Trophoblast cell (in vitro differentiated cells and primary cell): ENCODE data around the gene NEK2.
A peak's percentile ranks its signal among the peaks of the same experiment; 100 is the strongest.

Source experiments
- DNase-seq, 2 donors: peaks; one replicate each; pipeline ENCODE4 v3.0.0-alpha.2; 2016
- H2AFZ ChIP-seq: 2 replicates; pipeline ENCODE4 v1.6.1; 2013; ENCODE audit warnings: low read length, moderate library complexity, mild to moderate bottlenecking; ENCODE audit not compliant: insufficient read depth, poor library complexity
- H2AK5ac ChIP-seq: 2 replicates; pipeline ENCODE4 v1.6.1; 2013; ENCODE audit warnings: mild to moderate bottlenecking, low read length
- H2BK120ac ChIP-seq: 2 replicates; pipeline ENCODE4 v1.6.1; 2013; ENCODE audit warnings: low read length, mild to moderate bottlenecking, moderate library complexity; ENCODE audit not compliant: insufficient read depth, poor library complexity
- H2BK12ac ChIP-seq: 2 replicates; pipeline ENCODE4 v1.6.1; 2013; ENCODE audit warnings: mild to moderate bottlenecking, low read length, moderate library complexity
- H2BK5ac ChIP-seq: 2 replicates; pipeline ENCODE4 v1.6.1; 2013; ENCODE audit warnings: low read length, low read depth, moderate library complexity, mild to moderate bottlenecking; ENCODE audit not compliant: poor library complexity
- H3K14ac ChIP-seq: 2 replicates; pipeline ENCODE4 v1.6.1; 2013; ENCODE audit warnings: mild to moderate bottlenecking, low read length
- H3K18ac ChIP-seq: 2 replicates; pipeline ENCODE4 v1.6.1; 2013; ENCODE audit warnings: mild to moderate bottlenecking, low read length
- H3K23ac ChIP-seq: 2 replicates; pipeline ENCODE4 v1.6.1; 2013; ENCODE audit warnings: low read length
- H3K27ac ChIP-seq: 2 replicates; pipeline ENCODE4 v1.5.1; 2013; ENCODE audit warnings: low read depth, mild to moderate bottlenecking, inconsistent platforms, low read length, moderate library complexity
- H3K27me3 ChIP-seq: 2 replicates; pipeline ENCODE4 v1.6.1; 2013; ENCODE audit warnings: inconsistent platforms, mild to moderate bottlenecking, low read length, moderate library complexity; ENCODE audit not compliant: insufficient read depth
- H3K36me3 ChIP-seq, 2 experiments: 1 replicate in 1 of 2; 2 replicates in 1 of 2; pipeline ENCODE4 v1.6.1; 2013; ENCODE audit warnings: low read length in 2 of 2, mild to moderate bottlenecking in 2 of 2, moderate library complexity in 1 of 2; ENCODE audit not compliant: insufficient read depth in 2 of 2, control insufficient read depth in 1 of 2
- H3K4ac ChIP-seq: 2 replicates; pipeline ENCODE4 v1.6.1; 2013; ENCODE audit warnings: low read depth, mild to moderate bottlenecking, low read length, moderate library complexity
- H3K4me1 ChIP-seq, 2 experiments: 1 replicate in 1 of 2; 2 replicates in 1 of 2; pipeline ENCODE4 v1.6.1; 2013; ENCODE audit warnings: low read length in 2 of 2, mild to moderate bottlenecking in 2 of 2, moderate library complexity in 1 of 2; ENCODE audit not compliant: insufficient read depth in 2 of 2, control insufficient read depth in 1 of 2
- H3K4me2 ChIP-seq: 2 replicates; pipeline ENCODE4 v1.6.1; 2013; ENCODE audit warnings: inconsistent platforms, mild to moderate bottlenecking, low read length, moderate library complexity
- H3K4me3 ChIP-seq: 2 replicates; pipeline ENCODE4 v1.5.1; 2013; ENCODE audit warnings: mild to moderate bottlenecking, low read depth, low read length, inconsistent platforms
- H3K79me1 ChIP-seq: one replicate; pipeline ENCODE4 v1.6.1; 2013; ENCODE audit warnings: low read length
- H3K79me2 ChIP-seq: 2 replicates; pipeline ENCODE4 v1.6.1; 2013; ENCODE audit warnings: low read length, mild to moderate bottlenecking; ENCODE audit not compliant: control insufficient read depth, insufficient read depth, poor library complexity
- H3K9ac ChIP-seq: 2 replicates; pipeline ENCODE4 v1.6.1; 2013; ENCODE audit warnings: mild to moderate bottlenecking, low read length
- H3K9me3 ChIP-seq: 2 replicates; pipeline ENCODE4 v1.6.1; 2013; ENCODE audit warnings: low read depth, mild to moderate bottlenecking, control low read depth, inconsistent platforms, low read length; ENCODE audit not compliant: insufficient read depth
- H4K12ac ChIP-seq: 2 replicates; pipeline ENCODE4 v1.6.1; 2013; ENCODE audit warnings: low read depth, mild to moderate bottlenecking, low read length, moderate library complexity
- H4K8ac ChIP-seq: 2 replicates; pipeline ENCODE4 v1.6.1; 2013; ENCODE audit warnings: low read depth, mild to moderate bottlenecking, low read length, moderate library complexity
- H4K91ac ChIP-seq: one replicate; pipeline ENCODE4 v1.6.1; 2013; ENCODE audit warnings: low read depth, mild to moderate bottlenecking, low read length, moderate library complexity
- WGBS: extraction: QIAGEN DNeasy Blood & Tissue Kit; methylation state at CpG from one replicate; pipeline ENCODE4 v1.1.7; 2013; ENCODE audit warnings: missing lambda C conversion rate; ENCODE audit not compliant: insufficient read length, insufficient coverage; ENCODE audit errors: extremely low coverage; 5-methylcytosine and 5-hydroxymethylcytosine counted together

The NEK2 gene

DNA sequence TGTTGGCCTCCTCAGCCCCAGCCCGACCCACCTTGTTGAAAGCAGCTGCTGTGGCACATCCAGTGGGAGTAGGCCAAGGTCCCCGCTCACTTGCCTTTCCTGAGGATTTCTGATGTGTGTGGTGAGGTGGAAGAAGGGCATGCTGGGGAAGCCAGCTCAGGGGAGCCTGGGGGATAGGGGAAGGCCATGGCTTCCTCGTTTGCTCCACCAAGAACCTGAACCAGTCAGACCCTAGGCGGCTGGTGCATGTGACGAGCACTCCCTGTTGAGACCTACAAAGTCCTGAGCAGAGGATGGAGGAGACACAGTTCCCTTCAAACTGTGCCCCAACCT, 58.5 kb downstream of the NEK2 start:
- H2AK5ac ChIP-seq = no peak overlapping the region
- no peak overlapping the region for H4K91ac ChIP-seq
- H3K27ac ChIP-seq = no peak overlapping the region
- no peak overlapping the region for H2AFZ ChIP-seq
- no peak overlapping the region for H3K18ac ChIP-seq
- H3K23ac ChIP-seq = no peak overlapping the region
- no peak overlapping the region for H3K4me2 ChIP-seq
- H3K9me3 ChIP-seq = peaks cover 2% of the 10 kb centered on the region
- no peak overlapping the region for H2BK120ac ChIP-seq
- no peak overlapping the region for H4K12ac ChIP-seq
- H3K9ac ChIP-seq = no peak overlapping the region
- no peak overlapping the region for H2BK5ac ChIP-seq
- peaks cover 0 to 8% of the 10 kb centered on the region in 2 experiments for H3K4me1 ChIP-seq
- H3K79me1 ChIP-seq = no peaks in the 10 kb centered on the region
- H3K27me3 ChIP-seq = no peaks in the 10 kb centered on the region
- H3K4me3 ChIP-seq = no peak overlapping the region
- no peak overlapping the region for H3K14ac ChIP-seq
- no peak overlapping the region for H3K4ac ChIP-seq
- H4K8ac ChIP-seq = no peak overlapping the region
- WGBS = no CpG with 5 or more reads among the region's 5 CpGs
- H3K79me2 ChIP-seq = no peaks in the 10 kb centered on the region
- DNase-seq = no peak
- no peaks in the 10 kb centered on the region for H3K36me3 ChIP-seq
- no peak overlapping the region for H2BK12ac ChIP-seq

DNA sequence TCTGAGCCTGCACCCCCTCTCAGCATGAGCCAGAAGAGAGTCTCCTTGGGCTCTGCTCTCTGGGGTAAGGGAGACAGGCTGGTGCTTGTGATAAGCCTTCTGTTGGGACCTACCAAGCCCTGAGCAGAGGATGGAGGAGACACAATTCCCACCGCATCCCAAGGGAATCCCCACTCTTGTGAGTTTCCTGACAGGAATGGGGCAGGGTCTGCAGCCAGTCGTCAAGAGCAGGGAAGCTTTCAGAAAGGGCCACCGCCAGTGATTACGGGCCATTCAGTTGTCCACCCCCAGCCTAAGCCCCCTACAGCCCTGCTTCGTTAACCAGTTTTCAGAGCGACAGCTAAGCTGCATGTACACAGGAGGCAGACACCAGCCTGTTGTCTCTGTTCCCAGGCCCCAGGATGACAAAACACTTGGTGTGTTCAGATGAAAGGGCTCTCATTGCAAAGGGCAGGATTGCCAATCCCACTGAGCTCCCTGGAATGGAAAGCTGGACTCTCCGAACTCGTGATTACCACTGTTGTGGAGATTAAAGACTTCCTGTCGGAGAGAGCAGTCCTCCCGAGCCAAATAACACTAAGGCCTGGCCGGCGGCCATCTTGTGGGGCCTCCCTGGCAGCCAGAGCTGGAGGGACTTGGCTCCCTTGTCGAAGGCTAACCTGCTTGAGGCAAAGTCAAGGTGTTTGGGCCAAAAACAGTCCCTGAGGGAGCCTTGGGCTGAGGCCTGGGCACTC, 59.0 kb downstream of the NEK2 start:
- Histone ChIP-seq H4K12ac (no peak overlapping the region), H3K4ac (no peak overlapping the region), H3K23ac (no peak overlapping the region), H3K9ac (no peak overlapping the region), H2AFZ (no peak overlapping the region), H4K91ac (no peak overlapping the region), H3K4me1 (peaks cover 0 to 8% of the 10 kb centered on the region in 2 experiments), H3K9me3 (peaks cover 2% of the 10 kb centered on the region), H2BK12ac (no peak overlapping the region), H2AK5ac (no peak overlapping the region), H3K14ac (no peak overlapping the region), H2BK5ac (no peak overlapping the region), H3K27me3 (no peaks in the 10 kb centered on the region), H3K27ac (no peak overlapping the region), H3K79me1 (no peaks in the 10 kb centered on the region), H3K18ac (no peak overlapping the region), H3K79me2 (no peaks in the 10 kb centered on the region), H3K4me2 (no peak overlapping the region), H3K36me3 (no peaks in the 10 kb centered on the region), H2BK120ac (no peak overlapping the region), H3K4me3 (peak overlapping the region; percentile 46), H4K8ac (no peak overlapping the region)
- DNase-seq = no peak
- no CpG with 5 or more reads among the region's 13 CpGs for WGBS

DNA sequence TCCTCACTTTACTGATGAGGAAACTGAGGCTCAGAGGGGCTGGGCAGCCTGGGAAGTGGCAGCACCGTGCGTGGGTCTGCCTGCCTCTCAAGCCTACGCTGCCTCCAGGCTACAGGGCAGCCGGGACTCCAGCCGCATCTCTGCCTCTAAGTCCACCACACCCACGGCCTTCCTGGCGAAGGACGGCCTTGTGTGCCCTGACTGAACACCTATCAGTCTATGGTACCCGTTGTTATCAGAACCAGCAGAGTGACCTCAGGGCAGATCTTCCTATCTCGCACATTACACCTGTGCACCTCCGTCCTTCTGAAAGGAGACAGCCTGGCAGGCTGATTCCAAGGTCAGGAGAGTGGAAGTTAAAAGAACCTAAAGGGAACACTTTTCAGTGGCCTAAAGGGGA, 60.8 kb downstream of the NEK2 start:
- Histone ChIP-seq H2AK5ac (peak overlapping the region; percentile 4), H3K4me3 (no peak overlapping the region), H2AFZ (no peak overlapping the region), H3K4me2 (no peak overlapping the region), H2BK12ac (peak overlapping the region; percentile 2), H3K79me1 (no peaks in the 10 kb centered on the region), H3K18ac (no peak overlapping the region), H3K4ac (no peak overlapping the region), H2BK5ac (no peak overlapping the region), H3K23ac (no peak overlapping the region), H2BK120ac (no peak overlapping the region), H3K14ac (no peak overlapping the region), H3K27me3 (no peaks in the 10 kb centered on the region), H3K27ac (no peak overlapping the region), H4K12ac (no peak overlapping the region), H3K36me3 (no peaks in the 10 kb centered on the region), H3K9me3 (no peaks in the 10 kb centered on the region), H3K79me2 (no peaks in the 10 kb centered on the region), H4K8ac (no peak overlapping the region), H4K91ac (no peak overlapping the region), H3K4me1 (peaks cover 0 to 8% of the 10 kb centered on the region in 2 experiments), H3K9ac (no peak overlapping the region)
- WGBS = no CpG with 5 or more reads among the region's 11 CpGs
- DNase-seq = no peak

DNA sequence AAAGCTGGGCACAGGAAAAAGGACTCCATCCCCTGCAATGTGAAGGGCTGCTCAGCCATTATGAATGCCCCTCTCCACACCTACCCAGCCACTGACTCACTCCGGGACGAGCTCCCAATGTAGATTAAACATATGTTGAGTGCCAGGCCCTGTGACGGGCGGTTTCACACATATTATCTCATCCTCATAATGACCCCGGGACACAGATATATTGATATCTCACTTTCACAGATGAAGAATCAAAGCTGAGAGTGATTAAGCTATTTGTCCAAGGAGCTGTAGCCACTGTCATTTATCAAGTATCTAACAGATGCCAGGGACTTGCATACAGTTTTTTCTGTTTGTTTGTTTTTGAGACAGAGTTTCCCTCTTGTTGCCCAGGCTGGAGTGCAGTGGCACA, 61.5 kb downstream of the NEK2 start:
- Histone ChIP-seq H3K9ac (no peak overlapping the region), H3K18ac (no peak overlapping the region), H2AFZ (no peak overlapping the region), H2BK12ac (no peak overlapping the region), H3K23ac (no peak overlapping the region), H3K36me3 (no peaks in the 10 kb centered on the region), H2BK5ac (no peak overlapping the region), H3K79me2 (no peaks in the 10 kb centered on the region), H3K9me3 (no peaks in the 10 kb centered on the region), H2BK120ac (no peak overlapping the region), H3K79me1 (no peaks in the 10 kb centered on the region), H4K12ac (no peak overlapping the region), H4K91ac (no peak overlapping the region), H3K4me3 (no peak overlapping the region), H3K27ac (no peak overlapping the region), H3K4ac (no peak overlapping the region), H3K4me2 (no peak overlapping the region), H3K14ac (no peak overlapping the region), H4K8ac (no peak overlapping the region), H3K4me1 (peaks cover 0 to 8% of the 10 kb centered on the region in 2 experiments), H2AK5ac (no peak overlapping the region), H3K27me3 (no peaks in the 10 kb centered on the region)
- no CpG with 5 or more reads among the region's 5 CpGs for WGBS
- peak in 1 of 2 donors; percentile 23 for DNase-seq
